Measurements from ENCODE around the gene ATF4.

DNA sequence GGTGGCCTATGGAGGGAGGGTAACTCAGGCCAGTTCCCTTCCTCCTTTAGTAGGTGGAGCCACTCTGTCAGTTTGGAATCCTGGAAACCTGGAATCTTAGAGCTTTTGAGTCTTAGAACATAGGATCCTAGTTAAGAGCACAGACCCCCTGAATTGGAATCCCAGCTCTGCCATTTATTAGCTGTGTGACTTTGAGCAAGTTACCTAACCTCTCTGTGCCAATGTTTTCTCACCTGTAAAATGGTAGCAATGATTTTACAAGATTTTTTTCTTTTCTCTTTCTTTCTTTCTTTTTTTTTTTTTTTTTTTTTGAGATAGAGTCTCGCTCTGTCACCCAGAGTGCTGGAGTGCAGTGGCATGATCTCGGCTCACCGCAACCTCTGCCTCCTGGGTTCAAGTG, 33.1 kb downstream of the ATF4 start:
- TF ChIP-seq POLR2A (IDR thresholded peaks at IDR 0.05; ENCODE audit: low read length) (no peak), GATA1 (IDR thresholded peaks at IDR 0.05; ENCODE audit: low read depth, low read length) (no peak)

All from erythroblast (primary cell).